Small intestine (tissue), 7 donors: ENCODE measurements around the gene MAN1A2. TPM values are rescaled to one million over a fixed set of nuclear protein-coding genes. Genes with fewer than 3 reads are reported as not detected.

ENCODE experiments used
- DNase-seq, 2 donors: peaks; one replicate each; pipeline versions ENCODE4 v3.0.0 to v3.0.0-alpha.2; 2013
- FAIRE-seq: peaks from 2 replicates; lab custom pipeline; 2012; peaks lifted over from hg19 to GRCh38; lab: Jason Lieb, UNC
- H3K27ac ChIP-seq, 3 donors: one replicate each; pipeline ENCODE4 v1.5.1; 2013; ENCODE audit warnings: low read length in 2 of 3, mild to moderate bottlenecking in 2 of 3, control low read depth in 1 of 3, inconsistent platforms in 1 of 3, low read depth in 1 of 3, moderate library complexity in 1 of 3
- H3K27me3 ChIP-seq, 3 donors: one replicate each; pipeline ENCODE4 v1.6.1; 2013; ENCODE audit warnings: low read length in 3 of 3, inconsistent platforms in 1 of 3; ENCODE audit not compliant: control insufficient read depth in 3 of 3, insufficient read depth in 3 of 3
- H3K36me3 ChIP-seq, 3 donors: one replicate each; pipeline ENCODE4 v1.6.1; 2013; ENCODE audit warnings: low read length in 3 of 3, inconsistent platforms in 1 of 3, low read depth in 1 of 3, mild to moderate bottlenecking in 1 of 3, moderate library complexity in 1 of 3; ENCODE audit not compliant: control insufficient read depth in 3 of 3, insufficient read depth in 2 of 3
- H3K4me1 ChIP-seq, 3 donors: one replicate each; pipeline ENCODE4 v1.6.1; 2013; ENCODE audit warnings: low read length in 2 of 3, inconsistent platforms in 1 of 3, low read depth in 1 of 3, mild to moderate bottlenecking in 1 of 3, moderate library complexity in 1 of 3; ENCODE audit not compliant: control insufficient read depth in 3 of 3, insufficient read depth in 2 of 3
- H3K4me3 ChIP-seq, 3 donors: one replicate each; pipeline ENCODE4 v1.5.1; 2013; ENCODE audit warnings: low read length in 3 of 3, control low read depth in 1 of 3, inconsistent platforms in 1 of 3, low read depth in 1 of 3, mild to moderate bottlenecking in 1 of 3, moderate library complexity in 1 of 3
- H3K9me3 ChIP-seq, 2 donors: one replicate each; pipeline ENCODE4 v1.6.1; 2013; ENCODE audit warnings: low read depth in 1 of 2, low read length in 1 of 2; ENCODE audit not compliant: control insufficient read depth in 2 of 2, insufficient read depth in 1 of 2
- WGBS, 3 donors: extraction: QIAGEN DNeasy Blood & Tissue Kit; methylation state at CpG; one replicate each; pipeline ENCODE4 v1.1.7; 2013; 5-methylcytosine and 5-hydroxymethylcytosine counted together
- polyA plus RNA-seq, 4 donors: library from polyadenylated mRNA; stranded (reverse) in 3 of 4; unstranded in 1 of 4; fragments of 200-250 nt in 3 of 4; fragments of 120-200 nt in 1 of 4; gene quantifications; one replicate each; pipeline versions ENCODE4 v1.2.1 to v1.2.3, GENCODE V29; 2013
- donor health status: healthy with polysubstance abuse.
- donor health status: control.
- donor health status: control.
- donor health status: Bipolar disorder and iron deficiency.
- donor health status: healthy.

The MAN1A2 gene
- polyA plus RNA-seq, 4 donors = 3.5 to 29.1 (median 8.2) TPM

GRCh38 chr1:117567976-117568375, 200.7 kb downstream of the MAN1A2 start:
- DNase-seq = no peak
- Histone ChIP-seq H3K4me3 (no peak overlapping the region), H3K4me1 (peaks cover 0 to 5% (median 0%) of the 10 kb centered on the region in 3 donors), H3K27me3 (no peaks in the 10 kb centered on the region), H3K9me3 (no peaks in the 10 kb centered on the region), H3K27ac (no peak overlapping the region), H3K36me3 (no peaks in the 10 kb centered on the region)
- 79 to 82% (median 80%) methylated on average over 3 of the region's 3 CpGs for WGBS, 3 donors
- no peak for FAIRE-seq

- Histone ChIP-seq H3K36me3 (no peaks in the 10 kb centered on the region), H3K9me3 (no peaks in the 10 kb centered on the region), H3K27me3 (no peaks in the 10 kb centered on the region), H3K4me3 (no peak overlapping the region), H3K27ac (no peak overlapping the region), H3K4me1 (peaks cover 0 to 3% (median 0%) of the 10 kb centered on the region in 3 donors)
- DNase-seq = no peak
- FAIRE-seq = no peak
- 87 to 92% (median 90%) methylated on average over 6 of the region's 6 CpGs for WGBS, 3 donors
Measured at GRCh38 chr1:117568999-117569398, 201.8 kb downstream of the MAN1A2 start.

- DNase-seq = no peak
- H3K4me1 ChIP-seq = peaks cover 0 to 3% (median 0%) of the 10 kb centered on the region in 3 donors
- 62 to 76% (median 74%) methylated on average over 3 of the region's 3 CpGs for WGBS, 3 donors
Measured at GRCh38 chr1:117569856-117570255, 202.6 kb downstream of the MAN1A2 start.

GRCh38 chr1:117570988-117571409, 203.8 kb downstream of the MAN1A2 start:
- 20 to 57% (median 44%) methylated on average over 8 of the region's 8 CpGs for WGBS, 3 donors
- peaks cover 0 to 3% (median 0%) of the 10 kb centered on the region in 3 donors for H3K4me1 ChIP-seq
- peak; percentile 56 to 73 for DNase-seq
- no peak for FAIRE-seq
- H3K27me3 ChIP-seq = no peaks in the 10 kb centered on the region
- no peaks in the 10 kb centered on the region for H3K9me3 ChIP-seq
- H3K27ac ChIP-seq = peak overlapping the region in 2 of 3 donors; percentile 7 to 27
- H3K4me3 ChIP-seq = no peak overlapping the region
- no peaks in the 10 kb centered on the region for H3K36me3 ChIP-seq

More at GRCh38 chr1:117569856-117570255, 202.6 kb downstream of the MAN1A2 start:
- Histone ChIP-seq H3K27ac (no peak overlapping the region), H3K36me3 (no peaks in the 10 kb centered on the region), H3K9me3 (no peaks in the 10 kb centered on the region), H3K4me3 (no peak overlapping the region), H3K27me3 (no peaks in the 10 kb centered on the region)
- no peak for FAIRE-seq

- Histone ChIP-seq H3K27ac (no peak overlapping the region), H3K4me3 (no peak overlapping the region), H3K27me3 (no peaks in the 10 kb centered on the region), H3K4me1 (peaks cover 0 to 3% (median 0%) of the 10 kb centered on the region in 3 donors), H3K36me3 (no peaks in the 10 kb centered on the region), H3K9me3 (no peaks in the 10 kb centered on the region)
- FAIRE-seq (no peak), DNase-seq (peak; percentile 27 to 37)
- WGBS, 3 donors = 27 to 64% (median 36%) methylated on average over 5 of the region's 5 CpGs
Measured at GRCh38 chr1:117571496-117571895, 204.2 kb downstream of the MAN1A2 start.

GRCh38 chr1:117572546-117572945, 205.3 kb downstream of the MAN1A2 start:
- H3K4me3 ChIP-seq = no peak overlapping the region
- H3K4me1 ChIP-seq = peaks cover 0 to 3% (median 0%) of the 10 kb centered on the region in 3 donors
- H3K36me3 ChIP-seq = no peaks in the 10 kb centered on the region
- no peaks in the 10 kb centered on the region for H3K9me3 ChIP-seq
- H3K27me3 ChIP-seq = no peaks in the 10 kb centered on the region
- DNase-seq (no peak), FAIRE-seq (no peak)
- 59 to 76% (median 60%) methylated on average over 4 of the region's 4 CpGs for WGBS, 3 donors
- H3K27ac ChIP-seq = no peak overlapping the region

GRCh38 chr1:117573386-117574023, 206.3 kb downstream of the MAN1A2 start:
- FAIRE-seq (no peak), DNase-seq (no peak)
- Histone ChIP-seq H3K4me3 (no peak overlapping the region), H3K4me1 (peaks cover 0 to 3% (median 0%) of the 10 kb centered on the region in 3 donors), H3K36me3 (no peaks in the 10 kb centered on the region), H3K27me3 (no peaks in the 10 kb centered on the region), H3K27ac (no peak overlapping the region), H3K9me3 (no peaks in the 10 kb centered on the region)
- 70 to 77% (median 75%) methylated on average over 10 of the region's 10 CpGs for WGBS, 3 donors

GRCh38 chr1:117574161-117574835, 207.0 kb downstream of the MAN1A2 start:
- 80 to 84% (median 82%) methylated on average over 5 of the region's 5 CpGs for WGBS, 3 donors
- FAIRE-seq = no peak
- DNase-seq = no peak
- no peaks in the 10 kb centered on the region for H3K9me3 ChIP-seq
- no peak overlapping the region for H3K27ac ChIP-seq
- H3K27me3 ChIP-seq = no peaks in the 10 kb centered on the region
- peaks cover 0 to 3% (median 0%) of the 10 kb centered on the region in 3 donors for H3K4me1 ChIP-seq
- H3K36me3 ChIP-seq = no peaks in the 10 kb centered on the region
- no peak overlapping the region for H3K4me3 ChIP-seq
